Osteoblast (primary cell): ENCODE data around the gene NELL1. TPM values are rescaled to one million over a fixed set of nuclear protein-coding genes. Genes with fewer than 3 reads are reported as not detected.

ENCODE experiments used
- DNase-seq: peaks from one replicate; pipeline ENCODE4 v3.0.0; 2011; ENCODE audit warnings: low spot score, mixed read lengths; ENCODE audit not compliant: insufficient read length; ENCODE audit errors: missing footprints
- H2AFZ ChIP-seq: 2 replicates; pipeline ENCODE4 v1.6.0; 2011; ENCODE audit warnings: mild to moderate bottlenecking, low read length
- H3K27ac ChIP-seq: 2 replicates; pipeline ENCODE4 v1.5.1; 2011; ENCODE audit warnings: mild to moderate bottlenecking, low read depth, low read length, moderate library complexity
- H3K27me3 ChIP-seq: 2 replicates; pipeline ENCODE4 v1.6.0; 2012; ENCODE audit warnings: mild to moderate bottlenecking, control low read depth, inconsistent platforms, low read length, moderate library complexity; ENCODE audit not compliant: insufficient read depth
- H3K36me3 ChIP-seq: 2 replicates; pipeline ENCODE4 v1.5.1; 2011; ENCODE audit warnings: mild to moderate bottlenecking, low read length, control low read depth, moderate library complexity; ENCODE audit not compliant: insufficient read depth
- H3K4me1 ChIP-seq: 2 replicates; pipeline ENCODE4 v1.5.1; 2011; ENCODE audit warnings: mild to moderate bottlenecking, low read length, control low read depth, moderate library complexity; ENCODE audit not compliant: insufficient read depth
- H3K4me2 ChIP-seq: 2 replicates; pipeline ENCODE4 v1.6.0; 2011; ENCODE audit warnings: mild to moderate bottlenecking, low read length; ENCODE audit not compliant: insufficient read depth
- H3K4me3 ChIP-seq: fragments of 200-600 bp; sonication (generic); 3 replicates; pipeline ENCODE4 v1.5.1; 2012; ENCODE audit warnings: mild to moderate bottlenecking, low read length, inconsistent platforms; ENCODE audit not compliant: insufficient read depth
- H3K79me2 ChIP-seq: 2 replicates; pipeline ENCODE4 v1.6.0; 2012; ENCODE audit warnings: mild to moderate bottlenecking, low read length, control low read depth, inconsistent platforms; ENCODE audit not compliant: insufficient read depth
- H3K9me3 ChIP-seq: 2 replicates; pipeline ENCODE4 v1.5.1; 2011; ENCODE audit warnings: low read depth, low read length, control low read depth
- H4K20me1 ChIP-seq: 2 replicates; pipeline ENCODE4 v1.6.0; 2012; ENCODE audit warnings: mild to moderate bottlenecking, low read length, control low read depth; ENCODE audit not compliant: insufficient read depth
- CTCF ChIP-seq: IDR thresholded peaks from 2 replicates; pipeline ENCODE4 v1.5.1; 2011; ENCODE audit warnings: mild to moderate bottlenecking, low read depth, low read length, moderate library complexity; ENCODE audit errors: extremely low read depth
- total RNA-seq: library from RNA; depleted of rRNA; stranded (reverse); fragments of >200 nt; gene quantifications from 2 replicates; pipeline ENCODE4 v1.2.3, GENCODE V29; 2012

NELL1 gene
- total RNA-seq, 1 donor = not detected

- H3K9me3 ChIP-seq = no peaks in the 10 kb centered on the region
- H2AFZ ChIP-seq = no peak overlapping the region
- H3K4me2 ChIP-seq = no peak overlapping the region
- no peaks in the 10 kb centered on the region for H3K79me2 ChIP-seq
- H3K4me1 ChIP-seq = no peaks in the 10 kb centered on the region
- H3K36me3 ChIP-seq = no peaks in the 10 kb centered on the region
- no peak overlapping the region for H3K4me3 ChIP-seq
- no peak for DNase-seq
- no peak overlapping the region for H3K27ac ChIP-seq
- H4K20me1 ChIP-seq = no peaks in the 10 kb centered on the region
- no peaks in the 10 kb centered on the region for H3K27me3 ChIP-seq
- no peak for TF ChIP-seq CTCF
Measured at GRCh38 chr11:21414953-21415352, 745.6 kb downstream of the NELL1 start.

- H3K4me2 ChIP-seq = no peak overlapping the region
- no peaks in the 10 kb centered on the region for H3K27me3 ChIP-seq
- H3K4me3 ChIP-seq = no peak overlapping the region
- no peaks in the 10 kb centered on the region for H3K9me3 ChIP-seq
- no peak for DNase-seq
- no peaks in the 10 kb centered on the region for H3K79me2 ChIP-seq
- H3K36me3 ChIP-seq = no peaks in the 10 kb centered on the region
- no peak for TF ChIP-seq CTCF
- no peak overlapping the region for H2AFZ ChIP-seq
- H3K4me1 ChIP-seq = no peaks in the 10 kb centered on the region
- no peak overlapping the region for H3K27ac ChIP-seq
- no peaks in the 10 kb centered on the region for H4K20me1 ChIP-seq
Measured at GRCh38 chr11:21415606-21416005, 746.2 kb downstream of the NELL1 start.

GRCh38 chr11:21421711-21422329, 752.4 kb downstream of the NELL1 start:
- no peaks in the 10 kb centered on the region for H3K27me3 ChIP-seq
- peaks cover 5% of the 10 kb centered on the region for H3K9me3 ChIP-seq
- TF ChIP-seq CTCF = no peak
- no peaks in the 10 kb centered on the region for H3K4me1 ChIP-seq
- H3K36me3 ChIP-seq = no peaks in the 10 kb centered on the region
- H2AFZ ChIP-seq = no peak overlapping the region
- no peaks in the 10 kb centered on the region for H3K79me2 ChIP-seq
- no peak overlapping the region for H3K27ac ChIP-seq
- H3K4me3 ChIP-seq = no peak overlapping the region
- H3K4me2 ChIP-seq = no peak overlapping the region
- no peak for DNase-seq
- H4K20me1 ChIP-seq = no peaks in the 10 kb centered on the region

- Histone ChIP-seq H3K79me2 (no peaks in the 10 kb centered on the region), H3K36me3 (no peaks in the 10 kb centered on the region), H3K4me1 (no peaks in the 10 kb centered on the region), H3K27ac (no peak overlapping the region), H3K9me3 (no peaks in the 10 kb centered on the region), H3K4me3 (no peak overlapping the region), H2AFZ (no peak overlapping the region), H3K27me3 (no peaks in the 10 kb centered on the region), H3K4me2 (no peak overlapping the region), H4K20me1 (no peaks in the 10 kb centered on the region)
- TF ChIP-seq CTCF = no peak
- DNase-seq = no peak
Measured at GRCh38 chr11:21426931-21427330, 757.5 kb downstream of the NELL1 start.
